Uterus (tissue), 2 donors: ENCODE data around the gene INPP5D.
"Not testable (repeated sequence)": the region's sequence is repeated elsewhere in the genome, so short reads cannot be mapped to it uniquely, and the experiment has no call there.

Experiments used
- POLR2A ChIP-seq, 2 donors: fragments of 450-650 bp; IDR thresholded peaks; one replicate each; pipeline ENCODE4 v1.6.1; 2016; ENCODE audit warnings: antibody characterized with exemption in 2 of 2, mild to moderate bottlenecking in 1 of 2, moderate library complexity in 1 of 2
- TF ChIP-seq, protein P1 (sequence below), 4 experiments: fragments of 200-600 bp in 2 of 4; fragments of 450-650 bp in 2 of 4; sonication (generic) in 2 of 4; IDR thresholded peaks; one replicate each; pipeline ENCODE4 v1.5.1; 2016 to 2019; ENCODE audit warnings: antibody characterized with exemption in 4 of 4, mild to moderate bottlenecking in 2 of 4, moderate library complexity in 1 of 4

DNA sequence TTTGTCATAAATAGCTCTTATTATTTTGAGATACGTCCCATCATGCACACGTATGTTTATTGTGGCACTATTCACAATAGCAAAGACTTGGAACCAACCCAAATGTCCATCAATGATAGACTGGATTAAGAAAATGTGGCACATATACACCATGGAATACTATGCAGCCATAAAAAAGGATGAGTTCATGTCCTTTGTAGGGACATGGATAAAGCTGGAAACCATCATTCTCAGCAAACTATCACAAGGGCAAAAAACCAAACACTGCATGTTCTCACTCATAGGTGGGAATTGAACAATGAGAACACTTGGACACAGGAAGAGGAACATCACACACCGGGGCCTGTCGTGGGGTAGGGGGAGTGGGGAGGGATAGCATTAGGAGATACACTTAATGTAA lies 40.5 kb upstream of the INPP5D start:
- TF ChIP-seq, protein P1, sequence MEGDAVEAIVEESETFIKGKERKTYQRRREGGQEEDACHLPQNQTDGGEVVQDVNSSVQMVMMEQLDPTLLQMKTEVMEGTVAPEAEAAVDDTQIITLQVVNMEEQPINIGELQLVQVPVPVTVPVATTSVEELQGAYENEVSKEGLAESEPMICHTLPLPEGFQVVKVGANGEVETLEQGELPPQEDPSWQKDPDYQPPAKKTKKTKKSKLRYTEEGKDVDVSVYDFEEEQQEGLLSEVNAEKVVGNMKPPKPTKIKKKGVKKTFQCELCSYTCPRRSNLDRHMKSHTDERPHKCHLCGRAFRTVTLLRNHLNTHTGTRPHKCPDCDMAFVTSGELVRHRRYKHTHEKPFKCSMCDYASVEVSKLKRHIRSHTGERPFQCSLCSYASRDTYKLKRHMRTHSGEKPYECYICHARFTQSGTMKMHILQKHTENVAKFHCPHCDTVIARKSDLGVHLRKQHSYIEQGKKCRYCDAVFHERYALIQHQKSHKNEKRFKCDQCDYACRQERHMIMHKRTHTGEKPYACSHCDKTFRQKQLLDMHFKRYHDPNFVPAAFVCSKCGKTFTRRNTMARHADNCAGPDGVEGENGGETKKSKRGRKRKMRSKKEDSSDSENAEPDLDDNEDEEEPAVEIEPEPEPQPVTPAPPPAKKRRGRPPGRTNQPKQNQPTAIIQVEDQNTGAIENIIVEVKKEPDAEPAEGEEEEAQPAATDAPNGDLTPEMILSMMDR (IDR thresholded peaks at IDR 0.05) = not testable (repeated sequence)
- not testable (repeated sequence) for TF ChIP-seq POLR2A (IDR thresholded peaks at IDR 0.05)
